Mesothelial cell of epicardium (in vitro differentiated cells): Measurements from ENCODE around the gene PRDM16. TPM values are rescaled to one million over a fixed set of nuclear protein-coding genes. Genes with fewer than 3 reads are reported as not detected.

Source experiments
- DNase-seq, 2 experiments: peaks; one replicate each; pipeline ENCODE4 v3.0.0; 2021; ENCODE audit warnings: low spot score in 2 of 2; ENCODE audit not compliant: unreplicated experiment in 2 of 2
- H3K27ac Mint-ChIP-seq: 2 replicates; pipeline ENCODE4 v1.8.0; 2021; ENCODE audit warnings: mixed read lengths
- H3K27me3 Mint-ChIP-seq: 2 replicates; pipeline ENCODE4 v1.8.0; 2021; ENCODE audit warnings: low read depth, mixed read lengths
- H3K36me3 Mint-ChIP-seq: 2 replicates; pipeline ENCODE4 v1.8.0; 2021; ENCODE audit warnings: mixed read lengths
- H3K4me1 Mint-ChIP-seq: 2 replicates; pipeline ENCODE4 v1.8.0; 2021; ENCODE audit warnings: mixed read lengths
- H3K4me3 Mint-ChIP-seq: 2 replicates; pipeline ENCODE4 v1.8.0; 2021; ENCODE audit warnings: mild to moderate bottlenecking, moderate library complexity, mixed read lengths
- H3K9me3 Mint-ChIP-seq: 2 replicates; pipeline ENCODE4 v1.8.0; 2021; ENCODE audit warnings: mixed read lengths
- total RNA-seq: library from RNA; stranded (reverse); gene quantifications from 3 replicates; pipeline ENCODE4 v1.2.1, GENCODE V29; 2021
- TF ChIP-seq, protein P1 (sequence below): fragments of 200-600 bp; sonication (generic); IDR thresholded peaks from one replicate; pipeline ENCODE4 v1.5.0; 2021; ENCODE audit warnings: antibody characterized with exemption; ENCODE audit not compliant: unreplicated experiment

Gene PRDM16
- total RNA-seq, 1 donor from 2014 or later = 1.4 TPM

DNA sequence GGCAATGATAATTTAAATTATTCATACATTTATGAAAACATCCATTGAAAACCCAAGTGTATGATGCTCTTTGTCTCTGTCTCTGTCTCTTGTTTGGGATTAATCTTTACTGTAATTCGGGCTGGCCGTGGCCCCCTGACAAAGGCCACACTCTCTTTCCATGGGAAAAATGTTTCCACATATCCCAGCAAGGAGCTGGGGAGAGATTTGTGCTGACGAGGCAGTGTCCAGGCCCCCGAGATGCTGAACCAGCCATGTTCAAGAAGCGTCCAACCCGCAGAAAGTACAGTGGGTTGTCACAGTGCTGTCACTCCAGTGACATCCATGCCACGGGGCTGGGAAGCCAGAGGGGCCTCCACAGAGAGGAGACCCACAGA is 147.0 kb downstream of the PRDM16 start:
- no peaks in the 10 kb centered on the region for H3K9me3 Mint-ChIP-seq
- H3K4me3 Mint-ChIP-seq = no peak overlapping the region
- peaks cover 33% of the 10 kb centered on the region for H3K4me1 Mint-ChIP-seq
- no peaks in the 10 kb centered on the region for H3K36me3 Mint-ChIP-seq
- TF ChIP-seq, protein P1, sequence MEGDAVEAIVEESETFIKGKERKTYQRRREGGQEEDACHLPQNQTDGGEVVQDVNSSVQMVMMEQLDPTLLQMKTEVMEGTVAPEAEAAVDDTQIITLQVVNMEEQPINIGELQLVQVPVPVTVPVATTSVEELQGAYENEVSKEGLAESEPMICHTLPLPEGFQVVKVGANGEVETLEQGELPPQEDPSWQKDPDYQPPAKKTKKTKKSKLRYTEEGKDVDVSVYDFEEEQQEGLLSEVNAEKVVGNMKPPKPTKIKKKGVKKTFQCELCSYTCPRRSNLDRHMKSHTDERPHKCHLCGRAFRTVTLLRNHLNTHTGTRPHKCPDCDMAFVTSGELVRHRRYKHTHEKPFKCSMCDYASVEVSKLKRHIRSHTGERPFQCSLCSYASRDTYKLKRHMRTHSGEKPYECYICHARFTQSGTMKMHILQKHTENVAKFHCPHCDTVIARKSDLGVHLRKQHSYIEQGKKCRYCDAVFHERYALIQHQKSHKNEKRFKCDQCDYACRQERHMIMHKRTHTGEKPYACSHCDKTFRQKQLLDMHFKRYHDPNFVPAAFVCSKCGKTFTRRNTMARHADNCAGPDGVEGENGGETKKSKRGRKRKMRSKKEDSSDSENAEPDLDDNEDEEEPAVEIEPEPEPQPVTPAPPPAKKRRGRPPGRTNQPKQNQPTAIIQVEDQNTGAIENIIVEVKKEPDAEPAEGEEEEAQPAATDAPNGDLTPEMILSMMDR = no peak
- H3K27me3 Mint-ChIP-seq = peaks cover 31% of the 10 kb centered on the region
- H3K27ac Mint-ChIP-seq = no peak overlapping the region
- DNase-seq = no peak

DNA sequence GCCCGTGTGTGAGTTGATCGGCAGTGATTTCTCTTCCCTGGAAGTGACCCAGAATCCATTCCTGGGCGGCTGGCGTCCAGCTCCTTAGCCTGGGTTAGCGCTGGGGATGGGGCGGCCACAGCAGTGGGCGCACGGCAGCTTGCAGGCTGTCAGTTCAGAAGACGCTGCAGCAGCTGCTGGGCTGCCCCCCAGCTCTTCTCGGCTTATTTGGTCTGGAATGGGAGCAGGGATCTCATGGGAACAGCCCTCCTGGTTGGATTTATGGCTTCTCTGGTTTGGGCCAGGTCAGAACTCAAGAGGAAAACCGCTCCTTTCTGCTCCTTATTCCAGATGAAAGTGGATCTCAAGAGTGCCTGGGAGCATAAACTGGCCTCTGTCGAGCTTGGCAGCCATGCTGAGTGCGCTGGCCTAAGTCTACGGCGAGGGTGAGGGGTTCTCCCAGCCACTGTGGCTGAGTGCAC is 148.2 kb downstream of the PRDM16 start:
- H3K4me1 Mint-ChIP-seq = peaks cover 39% of the 10 kb centered on the region
- no peak for DNase-seq
- no peaks in the 10 kb centered on the region for H3K36me3 Mint-ChIP-seq
- TF ChIP-seq, protein P1 = no peak
- no peaks in the 10 kb centered on the region for H3K9me3 Mint-ChIP-seq
- H3K4me3 Mint-ChIP-seq = no peak overlapping the region
- peaks cover 30% of the 10 kb centered on the region for H3K27me3 Mint-ChIP-seq
- no peak overlapping the region for H3K27ac Mint-ChIP-seq

DNA sequence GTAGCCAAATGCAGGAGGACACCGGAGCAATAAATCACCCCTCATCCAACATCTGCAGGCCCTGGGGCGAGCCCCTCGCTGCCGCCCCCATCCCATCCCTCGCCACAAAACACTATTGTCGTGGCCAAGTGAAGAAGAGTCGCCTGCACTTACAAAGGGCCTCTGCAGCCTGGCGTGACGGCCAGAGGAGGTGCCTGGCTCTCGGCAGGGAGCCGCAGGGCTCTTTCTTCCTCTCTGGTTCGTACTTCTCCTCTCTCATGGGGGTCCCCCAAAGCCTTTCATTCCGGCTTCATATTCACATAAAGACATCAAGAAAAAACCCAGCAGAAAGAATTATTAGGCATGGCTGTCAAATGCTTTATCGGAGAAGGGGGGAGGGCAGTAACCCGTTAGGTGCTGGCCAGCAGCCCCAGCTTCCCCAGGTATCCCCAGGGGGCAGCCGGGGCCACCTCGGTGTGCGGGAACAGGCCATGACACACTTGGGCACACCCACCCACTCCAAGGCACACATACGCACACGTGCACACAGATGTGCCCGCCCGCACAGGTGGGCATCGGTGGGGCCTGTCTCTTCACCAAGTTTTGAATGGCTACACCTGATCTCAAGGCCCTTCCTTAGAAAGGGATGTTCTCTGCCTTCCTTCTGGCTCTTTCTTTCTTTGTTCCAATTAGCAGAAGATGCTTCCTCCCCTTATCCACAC is 149.1 kb downstream of the PRDM16 start:
- DNase-seq = no peak
- Mint-ChIP-seq H3K27ac (no peak overlapping the region), H3K36me3 (no peaks in the 10 kb centered on the region), H3K4me3 (no peak overlapping the region), H3K9me3 (no peaks in the 10 kb centered on the region), H3K27me3 (peaks cover 33% of the 10 kb centered on the region), H3K4me1 (peaks cover 42% of the 10 kb centered on the region)
- TF ChIP-seq, protein P1 = no peak

GRCh38 chr1:3219005-3219790 is 150.2 kb downstream of the PRDM16 start:
- H3K9me3 Mint-ChIP-seq = no peaks in the 10 kb centered on the region
- no peak for DNase-seq
- TF ChIP-seq, protein P1 = no peak
- peaks cover 38% of the 10 kb centered on the region for H3K4me1 Mint-ChIP-seq
- H3K27ac Mint-ChIP-seq = no peak overlapping the region
- no peak overlapping the region for H3K4me3 Mint-ChIP-seq
- H3K27me3 Mint-ChIP-seq = peaks cover 37% of the 10 kb centered on the region
- no peaks in the 10 kb centered on the region for H3K36me3 Mint-ChIP-seq

GRCh38 chr1:3219791-3220467 is 150.9 kb downstream of the PRDM16 start:
- Mint-ChIP-seq H3K27ac (no peak overlapping the region), H3K9me3 (no peaks in the 10 kb centered on the region), H3K4me3 (no peak overlapping the region), H3K36me3 (no peaks in the 10 kb centered on the region), H3K27me3 (peaks cover 44% of the 10 kb centered on the region), H3K4me1 (peaks cover 38% of the 10 kb centered on the region)
- no peak for DNase-seq
- TF ChIP-seq, protein P1 = no peak
